ENCODE results near the gene KCNIP1.

KCNIP1 gene

GRCh38 chr5:170704417-170705192, 200.8 kb downstream of the KCNIP1 start:
- Histone ChIP-seq H3K9me3 (ENCODE audit: insufficient read depth, low read depth, low read length) (peaks cover 4% of the 10 kb centered on the region; the same call in 1 of the 2 replicates), H3K27me3 (ENCODE audit: insufficient read depth, low read length) (no peaks in the 10 kb centered on the region), H3K36me3 (ENCODE audit: insufficient read depth, low read length) (no peaks in the 10 kb centered on the region), H3K4me3 (ENCODE audit: low read length) (no peak overlapping the region), H3K27ac (ENCODE audit: low read depth, low read length) (no peak overlapping the region), H3K9ac (ENCODE audit: low read depth, low read length) (no peak overlapping the region), H3K4me1 (ENCODE audit: insufficient read depth, low read length) (0 out of 2 replicates have a peak, but pooled peaks cover 3% of the 10 kb centered on the region)
- 96% methylated on average over 6 of the region's 8 CpGs for WGBS

- WGBS, result 91% methylated on average over 6 of the region's 6 CpGs
- H3K9me3 ChIP-seq (ENCODE audit: insufficient read depth, low read depth, low read length), result peaks cover 4% of the 10 kb centered on the region; the same call in 1 of the 2 replicates
- H3K36me3 ChIP-seq (ENCODE audit: insufficient read depth, low read length), result no peaks in the 10 kb centered on the region
- no peaks in the 10 kb centered on the region for H3K27me3 ChIP-seq (ENCODE audit: insufficient read depth, low read length)
- H3K4me3 ChIP-seq (ENCODE audit: low read length), result no peak overlapping the region
- no peak overlapping the region for H3K27ac ChIP-seq (ENCODE audit: low read depth, low read length)
- no peak overlapping the region for H3K9ac ChIP-seq (ENCODE audit: low read depth, low read length)
- 0 out of 2 replicates have a peak, but pooled peaks cover under 1% of the 10 kb centered on the region for H3K4me1 ChIP-seq (ENCODE audit: insufficient read depth, low read length)
These were observed 205.8 kb downstream of the KCNIP1 start for GRCh38 chr5:170709640-170710039.

GRCh38 chr5:170711300-170711699, 207.5 kb downstream of the KCNIP1 start:
- H3K27ac ChIP-seq (ENCODE audit: low read depth, low read length), result no peak overlapping the region
- no peak overlapping the region for H3K4me3 ChIP-seq (ENCODE audit: low read length)
- no peak overlapping the region for H3K9ac ChIP-seq (ENCODE audit: low read depth, low read length)
- H3K27me3 ChIP-seq (ENCODE audit: insufficient read depth, low read length), result no peaks in the 10 kb centered on the region
- H3K9me3 ChIP-seq (ENCODE audit: insufficient read depth, low read depth, low read length), result peaks cover 4% of the 10 kb centered on the region; the same call in 1 of the 2 replicates
- H3K36me3 ChIP-seq (ENCODE audit: insufficient read depth, low read length), result no peaks in the 10 kb centered on the region
- H3K4me1 ChIP-seq (ENCODE audit: insufficient read depth, low read length), result no peaks in the 10 kb centered on the region
- 89% methylated on average over 2 of the region's 4 CpGs for WGBS

- H3K9ac ChIP-seq (ENCODE audit: low read depth, low read length), result no peak overlapping the region
- 0 out of 2 replicates have a peak, but pooled peaks cover 3% of the 10 kb centered on the region for H3K9me3 ChIP-seq (ENCODE audit: insufficient read depth, low read depth, low read length)
- no peak overlapping the region for H3K4me3 ChIP-seq (ENCODE audit: low read length)
- H3K27me3 ChIP-seq (ENCODE audit: insufficient read depth, low read length), result no peaks in the 10 kb centered on the region
- H3K27ac ChIP-seq (ENCODE audit: low read depth, low read length), result no peak overlapping the region
- 96% methylated on average over 5 of the region's 5 CpGs for WGBS
- H3K36me3 ChIP-seq (ENCODE audit: insufficient read depth, low read length), result no peaks in the 10 kb centered on the region
- H3K4me1 ChIP-seq (ENCODE audit: insufficient read depth, low read length), result no peaks in the 10 kb centered on the region
These were observed 211.3 kb downstream of the KCNIP1 start for GRCh38 chr5:170715141-170715540.

- Histone ChIP-seq H3K27ac (ENCODE audit: low read depth, low read length) (no peak overlapping the region), H3K9me3 (ENCODE audit: insufficient read depth, low read depth, low read length) (0 out of 2 replicates have a peak, but pooled peaks cover 3% of the 10 kb centered on the region), H3K36me3 (ENCODE audit: insufficient read depth, low read length) (no peaks in the 10 kb centered on the region), H3K4me1 (ENCODE audit: insufficient read depth, low read length) (no peaks in the 10 kb centered on the region), H3K4me3 (ENCODE audit: low read length) (no peak overlapping the region), H3K27me3 (ENCODE audit: insufficient read depth, low read length) (no peaks in the 10 kb centered on the region), H3K9ac (ENCODE audit: low read depth, low read length) (no peak overlapping the region)
- 85% methylated on average over 4 of the region's 4 CpGs for WGBS
These were observed 212.6 kb downstream of the KCNIP1 start for GRCh38 chr5:170716396-170716795.

GRCh38 chr5:170719551-170719950, 215.7 kb downstream of the KCNIP1 start:
- no peak overlapping the region for H3K4me3 ChIP-seq (ENCODE audit: low read length)
- no peak overlapping the region for H3K27ac ChIP-seq (ENCODE audit: low read depth, low read length)
- no peaks in the 10 kb centered on the region for H3K27me3 ChIP-seq (ENCODE audit: insufficient read depth, low read length)
- no peaks in the 10 kb centered on the region for H3K36me3 ChIP-seq (ENCODE audit: insufficient read depth, low read length)
- H3K4me1 ChIP-seq (ENCODE audit: insufficient read depth, low read length), result no peaks in the 10 kb centered on the region
- no peak overlapping the region for H3K9ac ChIP-seq (ENCODE audit: low read depth, low read length)
- H3K9me3 ChIP-seq (ENCODE audit: insufficient read depth, low read depth, low read length), result 0 out of 2 replicates have a peak, but pooled peaks cover 3% of the 10 kb centered on the region
- WGBS, result 90% methylated on average over 3 of the region's 3 CpGs

GRCh38 chr5:170720179-170720578, 216.4 kb downstream of the KCNIP1 start:
- Histone ChIP-seq H3K9me3 (ENCODE audit: insufficient read depth, low read depth, low read length) (0 out of 2 replicates have a peak, but pooled peaks cover 3% of the 10 kb centered on the region), H3K36me3 (ENCODE audit: insufficient read depth, low read length) (no peaks in the 10 kb centered on the region), H3K27me3 (ENCODE audit: insufficient read depth, low read length) (no peaks in the 10 kb centered on the region), H3K4me1 (ENCODE audit: insufficient read depth, low read length) (no peaks in the 10 kb centered on the region), H3K27ac (ENCODE audit: low read depth, low read length) (no peak overlapping the region), H3K4me3 (ENCODE audit: low read length) (no peak overlapping the region), H3K9ac (ENCODE audit: low read depth, low read length) (no peak overlapping the region)
- 94% methylated on average over 4 of the region's 4 CpGs for WGBS

GRCh38 chr5:170720984-170721383, 217.2 kb downstream of the KCNIP1 start:
- Histone ChIP-seq H3K36me3 (ENCODE audit: insufficient read depth, low read length) (no peaks in the 10 kb centered on the region), H3K27me3 (ENCODE audit: insufficient read depth, low read length) (no peaks in the 10 kb centered on the region), H3K9me3 (ENCODE audit: insufficient read depth, low read depth, low read length) (0 out of 2 replicates have a peak, but pooled peaks cover 3% of the 10 kb centered on the region), H3K4me1 (ENCODE audit: insufficient read depth, low read length) (no peaks in the 10 kb centered on the region), H3K4me3 (ENCODE audit: low read length) (no peak overlapping the region), H3K27ac (ENCODE audit: low read depth, low read length) (no peak overlapping the region), H3K9ac (ENCODE audit: low read depth, low read length) (no peak overlapping the region)
- WGBS, result 93% methylated on average over 1 of the region's 1 CpG

GRCh38 chr5:170721681-170722080, 217.9 kb downstream of the KCNIP1 start:
- 0 out of 2 replicates have a peak, but pooled peaks cover 3% of the 10 kb centered on the region for H3K9me3 ChIP-seq (ENCODE audit: insufficient read depth, low read depth, low read length)
- H3K36me3 ChIP-seq (ENCODE audit: insufficient read depth, low read length), result no peaks in the 10 kb centered on the region
- no peaks in the 10 kb centered on the region for H3K4me1 ChIP-seq (ENCODE audit: insufficient read depth, low read length)
- WGBS, result 93% methylated on average over 6 of the region's 6 CpGs
- H3K4me3 ChIP-seq (ENCODE audit: low read length), result no peak overlapping the region
- H3K27me3 ChIP-seq (ENCODE audit: insufficient read depth, low read length), result no peaks in the 10 kb centered on the region
- no peak overlapping the region for H3K9ac ChIP-seq (ENCODE audit: low read depth, low read length)
- H3K27ac ChIP-seq (ENCODE audit: low read depth, low read length), result no peak overlapping the region

- Histone ChIP-seq H3K9ac (ENCODE audit: low read depth, low read length) (no peak overlapping the region), H3K27me3 (ENCODE audit: insufficient read depth, low read length) (no peaks in the 10 kb centered on the region), H3K36me3 (ENCODE audit: insufficient read depth, low read length) (no peaks in the 10 kb centered on the region), H3K4me1 (ENCODE audit: insufficient read depth, low read length) (no peaks in the 10 kb centered on the region), H3K27ac (ENCODE audit: low read depth, low read length) (no peak overlapping the region), H3K4me3 (ENCODE audit: low read length) (no peak overlapping the region), H3K9me3 (ENCODE audit: insufficient read depth, low read depth, low read length) (0 out of 2 replicates have a peak, but pooled peaks cover 3% of the 10 kb centered on the region)
- WGBS, result 78% methylated on average over 3 of the region's 3 CpGs
These were observed 218.5 kb downstream of the KCNIP1 start for GRCh38 chr5:170722316-170722715.

GRCh38 chr5:170731052-170731451, 227.2 kb downstream of the KCNIP1 start:
- no peaks in the 10 kb centered on the region for H3K4me1 ChIP-seq (ENCODE audit: insufficient read depth, low read length)
- no peak overlapping the region for H3K27ac ChIP-seq (ENCODE audit: low read depth, low read length)
- no peaks in the 10 kb centered on the region for H3K27me3 ChIP-seq (ENCODE audit: insufficient read depth, low read length)
- no peaks in the 10 kb centered on the region for H3K36me3 ChIP-seq (ENCODE audit: insufficient read depth, low read length)
- 93% methylated on average over 1 of the region's 1 CpG for WGBS
- no peak overlapping the region for H3K9ac ChIP-seq (ENCODE audit: low read depth, low read length)
- H3K4me3 ChIP-seq (ENCODE audit: low read length), result no peak overlapping the region
- H3K9me3 ChIP-seq (ENCODE audit: insufficient read depth, low read depth, low read length), result peaks cover 19% of the 10 kb centered on the region; the same call in 1 of the 2 replicates
